Stimulated activated CD4-positive, alpha-beta T cell treated with anti-CD3 and anti-CD28 coated beads, Interleukin-1b, Interleukin-23, amount 100 ng/mL, for 1 hour (primary cell): Measurements from ENCODE around the gene PEX13.
"Not testable (repeated sequence)": the region's sequence is repeated elsewhere in the genome, so short reads cannot be mapped to it uniquely, and the experiment has no call there.

Experiments
- DNase-seq, 2 donors: peaks; one replicate each; pipeline ENCODE4 v3.0.0-alpha.2; 2020; ENCODE audit warnings: low read depth in 2 of 2

The PEX13 gene

GRCh38 chr2:61017556-61018317 is at the start of gene PEX13, which contains the start of gene PUS10:
Gene PEX13, plus strand, starts transcription at chr2:61017720. Its CDS starts 40 bp downstream, at chr2:61017760.
Gene PUS10, minus strand, starts transcription at chr2:61018255. Its CDS starts 6,365 bp downstream, at chr2:61011890.
- DNase-seq, result peak; percentile 4 to 41

GRCh38 chr2:60972889-60973656 is 44.4 kb upstream of the PEX13 start:
- DNase-seq, result no peak

- no peak for DNase-seq
These were observed 43.8 kb upstream of the PEX13 start for GRCh38 chr2:60973705-60974104.

GRCh38 chr2:60974652-60975051 is 42.9 kb upstream of the PEX13 start:
- no peak for DNase-seq

- DNase-seq, result no peak
These were observed 41.2 kb upstream of the PEX13 start for GRCh38 chr2:60976256-60976850.

GRCh38 chr2:60976875-60977561 is 40.5 kb upstream of the PEX13 start:
- DNase-seq, result no peak

- DNase-seq, result no peak
These were observed 40.0 kb upstream of the PEX13 start for GRCh38 chr2:60977562-60977895.

- no peak for DNase-seq
These were observed 38.3 kb upstream of the PEX13 start for GRCh38 chr2:60979231-60979630.

GRCh38 chr2:60980071-60980815 is 37.3 kb upstream of the PEX13 start:
- no peak for DNase-seq

GRCh38 chr2:60982066-60982465 is 35.5 kb upstream of the PEX13 start:
- DNase-seq, result not testable (repeated sequence)

- no peak for DNase-seq
These were observed 32.8 kb upstream of the PEX13 start for GRCh38 chr2:60984720-60985119.

GRCh38 chr2:60987041-60987440 is 30.5 kb upstream of the PEX13 start:
- DNase-seq, result no peak

- DNase-seq, result not testable (repeated sequence)
These were observed 29.9 kb upstream of the PEX13 start for GRCh38 chr2:60987656-60988055.

GRCh38 chr2:60989259-60989658 is 28.3 kb upstream of the PEX13 start:
- DNase-seq, result no peak

- no peak for DNase-seq
These were observed 25.9 kb upstream of the PEX13 start for GRCh38 chr2:60991644-60992043.

- no peak for DNase-seq
These were observed 24.5 kb upstream of the PEX13 start for GRCh38 chr2:60992985-60993392.

GRCh38 chr2:60994131-60994530 is 23.4 kb upstream of the PEX13 start:
- DNase-seq, result no peak

- DNase-seq, result no peak
These were observed 18.6 kb upstream of the PEX13 start for GRCh38 chr2:60998628-60999545.

GRCh38 chr2:61005736-61006135 is 11.8 kb upstream of the PEX13 start:
- DNase-seq, result no peak

- no peak for DNase-seq
These were observed 10.9 kb upstream of the PEX13 start for GRCh38 chr2:61006486-61007105.
